GM12892 (cell line): Measurements from ENCODE around the gene CNOT6.

ENCODE experiments used
- POLR2A ChIP-seq: IDR thresholded peaks from 2 replicates; pipeline ENCODE4 v1.6.1; 2011; ENCODE audit warnings: low read depth, low read length, control low read depth
- POLR2AphosphoS5 ChIP-seq: IDR thresholded peaks from 2 replicates; pipeline ENCODE4 v1.6.1; 2011; ENCODE audit warnings: low read depth, low read length, control low read depth
- TAF1 ChIP-seq: IDR thresholded peaks from 2 replicates; pipeline ENCODE4 v1.6.1; 2011; ENCODE audit warnings: low read depth, mild to moderate bottlenecking, control low read depth, low read length, borderline replicate concordance

DNA sequence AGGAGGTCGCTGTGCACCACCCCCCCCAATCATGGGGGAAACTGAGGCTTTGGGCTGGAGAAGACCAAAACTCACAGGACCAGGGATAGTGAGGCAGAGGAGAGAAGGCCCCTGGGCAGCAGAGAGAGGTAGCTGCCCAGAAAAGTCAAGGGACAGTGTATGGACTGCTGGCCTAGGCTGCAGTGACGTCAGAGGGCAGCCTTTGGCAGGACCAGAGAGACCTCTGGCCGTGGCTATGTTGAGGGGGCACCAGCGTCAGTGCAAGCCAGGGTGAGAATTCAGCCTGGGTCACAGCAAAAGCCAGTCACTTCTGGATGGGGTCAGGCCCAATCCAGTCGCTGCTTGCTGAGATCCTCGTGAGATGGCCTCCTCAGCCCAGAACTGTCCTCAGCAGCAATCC lies 128.7 kb downstream of the CNOT6 start:
- no peak for TF ChIP-seq POLR2A
- no peak for TF ChIP-seq POLR2AphosphoS5
- TF ChIP-seq TAF1: no peak
